SK-N-SH (cell line): ENCODE measurements around the gene C8A. TPM values are rescaled to one million over a fixed set of nuclear protein-coding genes. Genes with fewer than 3 reads are reported as not detected.

Experiments
- CTCF ChIA-PET: fragments of 300-600, 350-600 bp; formaldehyde crosslinking; extraction: SDS; loops from one replicate; lab custom pipeline; 2021; lab: Yijun Ruan, JAX
- POLR2A ChIA-PET: fragments of 350-600 bp; sonication (Branson Sonifier 250); formaldehyde crosslinking; extraction: SDS; loops from one replicate; lab custom pipeline; 2020; ENCODE audit warnings: antibody characterized with exemption, inconsistent platforms; lab: Yijun Ruan, JAX
- DNase-seq: peaks from one replicate; pipeline ENCODE4 v3.0.0; 2012
- H2AFZ ChIP-seq: fragments of 200-600 bp; sonication (generic); 2 replicates; pipeline ENCODE4 v1.8.1; 2016; ENCODE audit warnings: antibody characterized with exemption, mild to moderate bottlenecking, low read depth
- H3F3A ChIP-seq: fragments of 200-600 bp; sonication (generic); replicated peaks from 2 replicates; pipeline ENCODE3; 2016; ENCODE audit warnings: antibody characterized with exemption, mild to moderate bottlenecking; ENCODE audit not compliant: insufficient read depth
- H3K27ac ChIP-seq, 2 experiments: fragments of 200-500 bp in 1 of 2; fragments of 200-600 bp in 1 of 2; sonication (Bioruptor generic) in 1 of 2; sonication (generic), shearing (Covaris generic) in 1 of 2; 2 replicates each; pipeline versions ENCODE4 v1.5.1 to v1.6.1; 2014 to 2016; ENCODE audit warnings: low read depth in 2 of 2, inconsistent platforms in 1 of 2, low read length in 1 of 2, mild to moderate bottlenecking in 1 of 2, mixed read lengths in 1 of 2
- H3K27me3 ChIP-seq: fragments of 200-600 bp; sonication (generic), shearing (Covaris generic); 2 replicates; pipeline ENCODE4 v1.6.1; 2016; ENCODE audit warnings: mixed run types; ENCODE audit not compliant: insufficient read depth
- H3K36me3 ChIP-seq, 2 experiments: fragments of 200-500 bp in 1 of 2; fragments of 200-600 bp in 1 of 2; sonication (Bioruptor generic) in 1 of 2; sonication (generic) in 1 of 2; replicated peaks in 1 of 2; 2 replicates each; pipeline versions ENCODE3 to v1.5.1; 2014 to 2016; ENCODE audit warnings: low read length in 1 of 2, mild to moderate bottlenecking in 1 of 2; ENCODE audit not compliant: insufficient read depth in 2 of 2, control insufficient read depth in 1 of 2
- H3K4me1 ChIP-seq, 2 experiments: fragments of 200-500 bp in 1 of 2; fragments of 200-600 bp in 1 of 2; sonication (Bioruptor generic) in 1 of 2; sonication (generic), shearing (Covaris generic) in 1 of 2; 2 replicates each; pipeline versions ENCODE4 v1.5.1 to v1.6.1; 2014 to 2016; ENCODE audit warnings: low read depth in 1 of 2, low read length in 1 of 2, mixed run types in 1 of 2; ENCODE audit not compliant: insufficient read depth in 2 of 2, control insufficient read depth in 1 of 2
- H3K4me2 ChIP-seq: fragments of 200-600 bp; sonication (generic), shearing (Covaris generic); 2 replicates; pipeline ENCODE4 v1.6.1; 2017; ENCODE audit warnings: mixed run types
- H3K4me3 ChIP-seq, 2 experiments: fragments of 200-500 bp in 1 of 2; fragments of 200-600 bp in 1 of 2; sonication (Bioruptor generic) in 1 of 2; sonication (generic), shearing (Covaris generic) in 1 of 2; 2 replicates each; pipeline versions ENCODE4 v1.5.1 to v1.8.1; 2014 to 2016; ENCODE audit warnings: low read depth in 2 of 2, inconsistent platforms in 1 of 2, low read length in 1 of 2, mild to moderate bottlenecking in 1 of 2, mixed read lengths in 1 of 2, moderate library complexity in 1 of 2
- H3K79me2 ChIP-seq: fragments of 200-600 bp; sonication (generic); 2 replicates; pipeline ENCODE4 v1.8.1; 2017; ENCODE audit warnings: mild to moderate bottlenecking; ENCODE audit not compliant: insufficient read depth
- H3K9ac ChIP-seq: fragments of 200-600 bp; sonication (generic); 2 replicates; pipeline ENCODE4 v1.6.1; 2017; ENCODE audit warnings: mixed run types
- H3K9me2 ChIP-seq: fragments of 200-600 bp; sonication (generic); 2 replicates; pipeline ENCODE4 v1.6.1; 2017; ENCODE audit warnings: mixed run types
- H3K9me3 ChIP-seq: fragments of 200-600 bp; sonication (generic); 2 replicates; pipeline ENCODE4 v1.6.1; 2017; ENCODE audit warnings: mixed run types, mild to moderate bottlenecking, moderate library complexity
- H4K20me1 ChIP-seq: fragments of 200-600 bp; sonication (generic); 2 replicates; pipeline ENCODE4 v1.6.1; 2017; ENCODE audit warnings: mild to moderate bottlenecking, mixed run types; ENCODE audit not compliant: insufficient read depth
- CTCF ChIP-seq: fragments of 200-600 bp; sonication (generic); IDR thresholded peaks from 2 replicates; pipeline ENCODE4 v1.6.1; 2017; ENCODE audit warnings: antibody characterized with exemption, mild to moderate bottlenecking, moderate library complexity
- EP300 ChIP-seq, 2 experiments: IDR thresholded peaks; 2 replicates each; pipeline versions ENCODE4 v1.4.0 to v1.6.1; 2012; ENCODE audit warnings: borderline replicate concordance in 1 of 2, low read depth in 1 of 2, low read length in 1 of 2
- FOSL2 ChIP-seq: IDR thresholded peaks from 2 replicates; pipeline ENCODE4 v1.4.0; 2012; ENCODE audit warnings: low read depth, mild to moderate bottlenecking, moderate library complexity, borderline replicate concordance
- FOXJ3 ChIP-seq: sonication (generic); formaldehyde crosslinking; IDR thresholded peaks from 2 replicates; pipeline ENCODE4 v1.5.1; 2020; ENCODE audit warnings: mild to moderate bottlenecking, missing genetic modification reagents
- MEF2A ChIP-seq: IDR thresholded peaks from 2 replicates; pipeline ENCODE4 v1.4.0; 2012; ENCODE audit warnings: low read depth, borderline replicate concordance
- MXI1 ChIP-seq: IDR thresholded peaks from 2 replicates; pipeline ENCODE4 v1.6.1; 2012; ENCODE audit warnings: mild to moderate bottlenecking, low read depth, low read length, improper control_type of control experiment
- NFIC ChIP-seq: IDR thresholded peaks from 2 replicates; pipeline ENCODE4 v1.4.0; 2012; ENCODE audit warnings: borderline replicate concordance
- NRF1 ChIP-seq: IDR thresholded peaks from 2 replicates; pipeline ENCODE4 v1.6.1; 2012; ENCODE audit warnings: low read depth, mild to moderate bottlenecking, low read length
- PBX3 ChIP-seq: IDR thresholded peaks from 2 replicates; pipeline ENCODE4; 2012
- POLR2AphosphoS5 ChIP-seq: IDR thresholded peaks from 2 replicates; pipeline ENCODE4 v1.6.1; 2012; ENCODE audit warnings: low read depth, low read length
- RAD21 ChIP-seq: IDR thresholded peaks from 2 replicates; pipeline ENCODE4 v1.6.1; 2012; ENCODE audit warnings: mild to moderate bottlenecking, low read length
- RFX5 ChIP-seq: IDR thresholded peaks from 2 replicates; pipeline ENCODE4 v1.6.1; 2012; ENCODE audit warnings: mild to moderate bottlenecking, improper control_type of control experiment, low read length
- SIN3A ChIP-seq: IDR thresholded peaks from 2 replicates; pipeline ENCODE4 v1.6.1; 2012; ENCODE audit warnings: low read depth, mild to moderate bottlenecking, low read length, moderate library complexity, borderline replicate concordance
- TEAD4 ChIP-seq: IDR thresholded peaks from 2 replicates; pipeline ENCODE4 v1.4.0; 2012; ENCODE audit warnings: mild to moderate bottlenecking, borderline replicate concordance; ENCODE audit not compliant: insufficient read depth
- YY1 ChIP-seq: IDR thresholded peaks from 2 replicates; pipeline ENCODE4 v1.4.0; 2012; ENCODE audit warnings: low read depth, mild to moderate bottlenecking
- WGBS: methylation state at CpG from one replicate; pipeline ENCODE4 v1.1.6; 2017; ENCODE audit warnings: low lambda C conversion rate; 5-methylcytosine and 5-hydroxymethylcytosine counted together
- polyA plus RNA-seq, 3 experiments: library from polyadenylated mRNA; depleted of rRNA; stranded (reverse); fragments of >200 nt; gene quantifications; 2 replicates each; pipeline ENCODE4 v1.2.3, GENCODE V29; 2012
- TF ChIP-seq, protein P1 (sequence below): IDR thresholded peaks from 2 replicates; pipeline ENCODE4 v1.4.0; 2012; ENCODE audit warnings: low read depth, borderline replicate concordance
- TF ChIP-seq, protein P2 (sequence below): IDR thresholded peaks from 2 replicates; pipeline ENCODE4 v1.6.1; 2012; ENCODE audit warnings: mild to moderate bottlenecking, low read depth, low read length, moderate library complexity

C8A gene
- polyA plus RNA-seq, 1 of the 3 experiments (the other 2 are of a cell fraction) = not detected

DNA sequence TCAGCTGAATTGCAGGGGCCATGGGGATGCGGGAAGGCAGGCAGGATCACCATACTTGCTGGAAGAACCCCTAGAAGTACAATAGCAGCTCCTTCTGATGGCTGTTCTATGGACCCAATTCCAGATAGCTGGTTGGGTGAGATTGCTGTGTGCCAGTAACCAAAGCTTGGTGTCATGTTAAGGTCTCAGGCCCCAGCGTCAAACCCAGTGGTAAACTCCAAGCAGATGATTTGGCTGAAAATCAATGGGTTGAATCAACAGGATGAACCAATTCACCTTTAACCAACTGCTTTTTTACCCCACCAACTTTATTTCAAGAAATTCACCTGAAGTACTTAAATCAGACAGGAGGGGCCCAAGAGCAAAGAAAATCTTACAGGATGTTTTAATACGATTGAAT, 73.4 kb downstream of the C8A start:
- Histone ChIP-seq H2AFZ (no peak overlapping the region), H4K20me1 (no peaks in the 10 kb centered on the region), H3K9me3 (no peaks in the 10 kb centered on the region), H3F3A (no peaks in the 10 kb centered on the region), H3K27ac (no peak overlapping the region), H3K27me3 (no peaks in the 10 kb centered on the region), H3K9ac (no peak overlapping the region), H3K79me2 (no peaks in the 10 kb centered on the region), H3K4me1 (peaks cover 0 to 2% of the 10 kb centered on the region in 2 experiments; a peak in 1 of 4 replicates), H3K4me3 (no peak overlapping the region), H3K4me2 (no peak overlapping the region), H3K9me2 (no peaks in the 10 kb centered on the region), H3K36me3 (no peaks in the 10 kb centered on the region)
- whole genome bisulfite sequencing = 70% methylated on average over 3 of the region's 3 CpGs
- TF ChIP-seq POLR2AphosphoS5 (no peak), NFIC (no peak), CTCF (no peak), PBX3 (no peak), NRF1 (no peak), RFX5 (no peak), RAD21 (no peak), TEAD4 (no peak), SIN3A (no peak), EP300 (IDR thresholded peaks at IDR 0.05; ENCODE audit: borderline replicate concordance in 1 of 2, low read depth in 1 of 2, low read length in 1 of 2) (no peak), MEF2A (no peak)
- TF ChIP-seq, protein P1, sequence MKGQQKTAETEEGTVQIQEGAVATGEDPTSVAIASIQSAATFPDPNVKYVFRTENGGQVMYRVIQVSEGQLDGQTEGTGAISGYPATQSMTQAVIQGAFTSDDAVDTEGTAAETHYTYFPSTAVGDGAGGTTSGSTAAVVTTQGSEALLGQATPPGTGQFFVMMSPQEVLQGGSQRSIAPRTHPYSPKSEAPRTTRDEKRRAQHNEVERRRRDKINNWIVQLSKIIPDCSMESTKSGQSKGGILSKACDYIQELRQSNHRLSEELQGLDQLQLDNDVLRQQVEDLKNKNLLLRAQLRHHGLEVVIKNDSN = no peak
- DNase-seq = no peak
- POLR2A ChIA-PET = no interaction called here
- CTCF ChIA-PET = no interaction called here

DNA sequence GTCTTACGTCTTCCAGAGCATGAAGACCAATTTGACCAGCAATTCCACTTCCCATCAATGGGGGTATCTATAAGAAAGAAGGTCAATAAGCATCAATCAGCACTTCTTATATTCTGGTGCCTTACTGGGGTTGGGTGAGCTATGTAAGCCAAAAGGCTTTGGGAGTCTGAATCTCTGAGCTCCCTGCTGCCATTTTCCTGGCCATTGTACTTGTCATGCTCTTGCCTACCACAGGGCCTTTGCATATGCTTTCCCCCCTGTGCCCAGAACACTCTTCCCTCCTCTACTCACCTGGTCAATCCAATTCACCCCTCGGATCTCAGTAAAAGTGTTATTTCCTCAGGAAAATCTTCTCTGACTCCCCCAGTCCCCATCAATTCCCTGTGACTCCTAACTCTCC, 74.9 kb downstream of the C8A start:
- TF ChIP-seq EP300 (IDR thresholded peaks at IDR 0.05; ENCODE audit: borderline replicate concordance in 1 of 2, low read depth in 1 of 2, low read length in 1 of 2) = no peak
- no peak for TF ChIP-seq TEAD4
- no peak for TF ChIP-seq PBX3
- TF ChIP-seq MXI1 = no peak
- no peak for TF ChIP-seq NRF1
- no peak for TF ChIP-seq RAD21
- TF ChIP-seq FOXJ3 (CRISPR knock-in tag) = no peak
- TF ChIP-seq FOSL2 = no peak
- no peak for TF ChIP-seq YY1
- TF ChIP-seq, protein P2, sequence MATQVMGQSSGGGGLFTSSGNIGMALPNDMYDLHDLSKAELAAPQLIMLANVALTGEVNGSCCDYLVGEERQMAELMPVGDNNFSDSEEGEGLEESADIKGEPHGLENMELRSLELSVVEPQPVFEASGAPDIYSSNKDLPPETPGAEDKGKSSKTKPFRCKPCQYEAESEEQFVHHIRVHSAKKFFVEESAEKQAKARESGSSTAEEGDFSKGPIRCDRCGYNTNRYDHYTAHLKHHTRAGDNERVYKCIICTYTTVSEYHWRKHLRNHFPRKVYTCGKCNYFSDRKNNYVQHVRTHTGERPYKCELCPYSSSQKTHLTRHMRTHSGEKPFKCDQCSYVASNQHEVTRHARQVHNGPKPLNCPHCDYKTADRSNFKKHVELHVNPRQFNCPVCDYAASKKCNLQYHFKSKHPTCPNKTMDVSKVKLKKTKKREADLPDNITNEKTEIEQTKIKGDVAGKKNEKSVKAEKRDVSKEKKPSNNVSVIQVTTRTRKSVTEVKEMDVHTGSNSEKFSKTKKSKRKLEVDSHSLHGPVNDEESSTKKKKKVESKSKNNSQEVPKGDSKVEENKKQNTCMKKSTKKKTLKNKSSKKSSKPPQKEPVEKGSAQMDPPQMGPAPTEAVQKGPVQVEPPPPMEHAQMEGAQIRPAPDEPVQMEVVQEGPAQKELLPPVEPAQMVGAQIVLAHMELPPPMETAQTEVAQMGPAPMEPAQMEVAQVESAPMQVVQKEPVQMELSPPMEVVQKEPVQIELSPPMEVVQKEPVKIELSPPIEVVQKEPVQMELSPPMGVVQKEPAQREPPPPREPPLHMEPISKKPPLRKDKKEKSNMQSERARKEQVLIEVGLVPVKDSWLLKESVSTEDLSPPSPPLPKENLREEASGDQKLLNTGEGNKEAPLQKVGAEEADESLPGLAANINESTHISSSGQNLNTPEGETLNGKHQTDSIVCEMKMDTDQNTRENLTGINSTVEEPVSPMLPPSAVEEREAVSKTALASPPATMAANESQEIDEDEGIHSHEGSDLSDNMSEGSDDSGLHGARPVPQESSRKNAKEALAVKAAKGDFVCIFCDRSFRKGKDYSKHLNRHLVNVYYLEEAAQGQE = no peak
- TF ChIP-seq, all 33 proteins: peak for 0
- Histone ChIP-seq H3K9me2 (no peaks in the 10 kb centered on the region), H3K4me2 (no peak overlapping the region), H2AFZ (no peak overlapping the region), H3K4me1 (no peaks in the 10 kb centered on the region; a peak in 1 of 4 replicates), H3K36me3 (no peaks in the 10 kb centered on the region), H4K20me1 (no peaks in the 10 kb centered on the region), H3K27me3 (no peaks in the 10 kb centered on the region), H3F3A (no peaks in the 10 kb centered on the region), H3K4me3 (no peak overlapping the region), H3K9ac (no peak overlapping the region), H3K79me2 (no peaks in the 10 kb centered on the region), H3K9me3 (no peaks in the 10 kb centered on the region), H3K27ac (no peak overlapping the region)
- CTCF ChIA-PET = no interaction called here
- POLR2A ChIA-PET = no interaction called here
- WGBS = 25% methylated on average over 2 of the region's 2 CpGs
- DNase-seq = no peak
